ENCODE measurements around the gene ARHGAP31. TPM values are rescaled to one million over a fixed set of nuclear protein-coding genes. Genes with fewer than 3 reads are reported as not detected.
"Not testable (repeated sequence)": the region's sequence is repeated elsewhere in the genome, so short reads cannot be mapped to it uniquely, and the experiment has no call there.

The ARHGAP31 gene
- polyA plus RNA-seq, 4 donors = 10.8 to 15.4 (median 12.7) TPM

DNA sequence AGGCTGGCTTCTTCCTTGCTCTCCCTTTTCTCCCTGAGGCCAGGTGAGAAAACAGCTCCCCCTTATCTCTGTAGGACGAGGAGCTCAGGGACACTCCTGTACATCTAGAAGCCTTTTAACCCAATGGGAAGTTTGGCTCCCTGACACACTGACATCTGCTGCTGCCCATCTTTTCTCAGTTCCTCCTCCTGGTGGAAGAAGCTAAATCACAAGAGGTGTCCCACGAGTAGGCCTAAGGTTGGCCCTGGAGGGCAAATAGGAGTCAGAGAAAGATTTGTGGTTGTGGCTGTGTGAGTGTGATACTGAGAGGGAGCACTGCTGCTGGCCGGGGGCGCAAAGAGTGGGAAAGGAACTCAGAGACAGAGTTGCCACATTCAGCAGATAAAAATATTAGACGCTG, 49.5 kb downstream of the ARHGAP31 start:
- DNase-seq (ENCODE audit: low read depth in 4 of 4, low spot score in 2 of 4) = no peak

DNA sequence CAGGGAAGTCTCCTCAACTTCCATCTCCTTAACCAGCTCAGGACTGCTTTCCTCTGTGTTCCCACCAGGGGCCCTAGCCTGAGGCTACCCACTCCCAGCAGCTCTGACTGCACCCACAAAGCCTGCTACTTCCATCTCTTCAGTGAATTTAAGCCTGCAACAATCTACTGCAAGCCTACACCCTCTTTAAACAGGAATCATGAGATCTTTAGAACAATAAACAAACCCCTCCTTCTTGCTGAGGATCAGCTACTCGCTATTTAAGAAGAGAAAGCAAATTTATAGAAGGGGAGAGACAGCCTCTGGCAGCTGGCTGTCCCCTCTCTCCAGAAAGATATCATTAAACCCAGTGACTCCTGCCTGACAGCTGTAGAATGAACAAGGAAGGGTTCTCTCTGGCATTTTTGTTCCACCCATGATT, 51.9 kb downstream of the ARHGAP31 start:
- DNase-seq (ENCODE audit: low read depth in 4 of 4, low spot score in 2 of 4) = no peak

DNA sequence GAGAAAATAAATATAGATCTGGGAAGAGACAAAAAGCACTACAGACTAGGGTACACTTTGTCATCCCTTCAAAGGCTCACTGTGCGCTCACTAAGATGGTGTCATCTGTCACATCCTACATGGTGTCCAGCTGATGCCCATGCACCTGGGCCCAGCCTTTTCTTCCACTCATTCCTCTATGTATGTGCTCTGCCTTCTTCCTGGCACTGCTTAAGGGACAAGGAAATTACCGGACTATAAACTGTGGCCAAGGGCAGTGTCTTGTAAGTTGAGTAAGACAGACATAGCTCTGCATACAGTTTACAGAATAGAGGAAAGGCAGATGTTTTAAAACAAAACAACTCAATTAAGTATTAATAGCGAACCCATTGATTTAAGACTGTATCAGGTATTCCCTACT, 52.9 kb downstream of the ARHGAP31 start:
- no peak for DNase-seq (ENCODE audit: low read depth in 4 of 4, low spot score in 2 of 4)

DNA sequence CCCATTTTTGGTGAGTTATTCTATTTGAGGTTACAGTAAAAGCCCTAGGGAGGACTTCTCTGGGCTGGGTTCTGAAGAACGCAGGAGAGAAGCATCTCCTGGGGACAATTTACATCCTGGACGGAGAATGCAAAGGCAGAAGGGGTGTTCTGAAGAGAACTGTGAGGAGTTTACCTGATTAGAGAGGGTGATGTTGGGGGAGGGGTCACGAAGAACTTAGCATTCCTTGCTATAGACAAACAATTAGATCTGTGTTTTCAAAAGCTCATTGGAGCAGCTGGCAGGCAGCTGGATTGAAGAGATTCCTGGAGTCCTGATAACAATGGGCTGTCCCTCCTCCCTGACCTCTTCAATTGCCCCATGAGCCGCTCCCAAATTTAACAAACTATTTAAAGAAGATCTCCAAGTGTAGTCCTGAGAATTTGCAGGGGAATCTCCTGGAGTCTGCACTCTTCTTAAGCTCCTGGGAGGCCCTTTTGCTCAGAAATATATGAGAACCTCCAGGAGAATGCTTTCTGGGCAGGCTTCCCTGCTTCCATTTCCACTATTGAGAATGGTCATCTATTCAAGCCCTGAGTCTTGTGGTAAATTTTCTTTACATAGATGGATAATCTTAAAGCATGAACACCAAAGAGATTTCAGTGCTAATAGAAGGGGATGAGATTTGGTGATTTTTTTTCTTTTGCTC, 55.3 kb downstream of the ARHGAP31 start:
- no peak for DNase-seq (ENCODE audit: low read depth in 4 of 4, low spot score in 2 of 4)

DNA sequence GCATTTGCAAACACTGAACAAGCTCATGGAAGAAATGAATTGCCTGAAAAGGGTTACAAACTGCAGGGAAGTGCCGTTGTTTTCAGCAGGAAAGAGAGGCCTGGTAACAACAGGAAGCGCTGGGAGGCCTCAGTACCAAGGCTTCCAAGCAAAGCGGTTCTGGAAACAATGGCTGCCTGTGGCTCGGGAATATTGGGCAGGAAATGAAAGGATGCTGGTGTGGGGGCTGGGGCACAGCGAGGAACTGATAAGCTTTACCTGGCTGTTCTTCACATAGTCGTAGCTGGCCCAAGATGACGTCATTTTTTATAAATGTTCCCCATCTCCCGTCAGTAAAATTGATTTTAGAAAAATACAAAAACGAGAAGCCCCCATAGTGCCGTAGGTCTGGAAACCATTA, 55.9 kb downstream of the ARHGAP31 start:
- DNase-seq (ENCODE audit: low read depth in 4 of 4, low spot score in 2 of 4) = no peak

DNA sequence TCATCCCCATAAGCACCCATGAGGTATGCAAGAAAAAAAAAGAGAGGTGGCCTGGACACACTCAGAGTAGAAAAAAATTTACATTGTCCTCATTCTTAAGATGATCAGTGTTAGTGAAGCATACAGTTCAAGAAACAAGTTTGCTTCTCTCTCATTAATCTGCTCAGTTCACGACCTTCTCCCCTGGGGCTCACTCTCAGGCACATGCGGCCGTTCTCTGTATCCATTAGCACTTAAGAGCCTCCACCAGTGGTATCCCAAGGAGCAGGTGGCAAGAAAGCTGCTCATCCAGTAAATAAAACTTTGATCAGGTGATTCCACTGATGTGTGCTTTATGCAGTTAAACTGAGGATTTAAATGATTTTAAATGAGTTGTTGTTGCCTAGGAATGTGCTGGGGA, 57.4 kb downstream of the ARHGAP31 start:
- no peak for DNase-seq (ENCODE audit: low read depth in 4 of 4, low spot score in 2 of 4)

DNA sequence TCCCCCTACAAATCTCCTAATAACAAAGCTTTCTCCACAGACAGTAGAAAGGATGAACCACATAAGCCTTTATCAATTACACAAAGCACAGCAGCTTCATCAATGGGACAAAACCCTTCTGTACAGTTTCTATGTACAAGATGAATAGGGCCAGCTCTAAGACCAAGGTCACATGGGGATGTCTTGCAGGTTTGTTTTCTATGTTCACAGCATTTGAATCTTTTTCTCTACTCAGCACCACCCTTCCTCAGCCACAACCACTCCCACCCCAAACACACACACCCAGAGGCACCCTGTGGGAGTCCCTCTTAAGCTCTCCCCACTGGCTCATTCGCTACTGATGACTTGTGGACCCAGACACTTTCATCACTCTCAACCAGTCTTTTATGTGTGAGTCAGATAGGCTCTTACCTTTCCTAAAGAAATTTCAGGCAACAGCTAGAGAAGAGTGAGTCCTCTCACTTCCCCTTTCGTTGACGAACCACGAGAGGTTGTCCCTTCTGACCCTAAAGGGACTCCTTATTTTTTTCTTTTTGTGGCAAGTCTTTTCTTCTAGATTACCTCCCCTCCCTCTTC, 57.9 kb downstream of the ARHGAP31 start:
- DNase-seq (ENCODE audit: low read depth in 4 of 4, low spot score in 2 of 4) = no peak

DNA sequence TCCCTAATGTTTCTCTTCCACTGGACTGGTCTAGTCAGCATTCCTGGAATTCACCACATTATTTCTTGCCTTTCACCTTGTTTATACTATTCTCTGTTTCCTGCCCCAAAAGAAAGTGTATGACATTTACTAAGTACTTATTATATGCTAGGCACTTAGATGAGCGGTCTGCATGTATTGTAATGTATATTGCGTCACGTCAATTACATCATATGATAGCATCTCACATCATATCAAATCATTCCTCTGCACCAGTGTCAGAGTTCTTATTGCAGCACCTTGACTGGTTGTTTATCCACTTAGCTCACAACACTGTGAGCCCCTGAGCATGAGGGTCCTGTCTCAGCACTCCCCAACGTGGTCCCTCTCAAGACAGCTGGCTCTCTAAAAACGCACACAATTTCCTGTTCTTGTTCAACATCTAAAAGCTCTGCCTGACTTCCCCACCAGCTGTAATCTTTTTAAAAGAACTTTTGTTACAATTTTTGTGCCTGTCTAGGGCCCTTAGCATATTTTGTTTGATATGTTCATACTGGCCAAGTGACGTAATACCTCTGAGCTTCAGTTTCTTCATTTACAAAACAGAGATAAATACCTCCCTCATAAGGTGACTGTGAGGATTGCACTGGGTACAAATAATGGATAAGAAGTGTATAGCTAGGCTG, 58.8 kb downstream of the ARHGAP31 start:
- peak in 2 of 4 donors; percentile 40 to 44 for DNase-seq (ENCODE audit: low read depth in 4 of 4, low spot score in 2 of 4)

DNA sequence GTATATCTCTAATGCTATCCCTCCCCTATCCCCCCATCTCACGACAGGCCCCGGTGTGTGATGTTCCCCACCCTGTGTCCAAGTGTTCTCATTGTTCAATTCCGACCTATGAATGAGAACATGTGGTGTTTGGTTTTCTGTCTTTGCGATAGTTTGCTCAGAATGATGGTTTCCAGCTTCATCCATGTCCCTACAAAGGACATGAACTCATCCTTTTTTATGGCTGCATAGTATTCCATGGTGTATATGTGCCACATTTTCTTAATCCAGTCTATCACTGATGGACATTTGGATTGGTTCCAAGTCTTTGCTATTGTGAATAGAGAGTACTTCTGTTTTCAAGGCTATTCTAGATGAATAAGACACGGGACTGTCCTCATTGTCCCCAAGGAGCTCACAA, 61.4 kb downstream of the ARHGAP31 start:
- not testable (repeated sequence) for DNase-seq (ENCODE audit: low read depth in 4 of 4, low spot score in 2 of 4)

DNA sequence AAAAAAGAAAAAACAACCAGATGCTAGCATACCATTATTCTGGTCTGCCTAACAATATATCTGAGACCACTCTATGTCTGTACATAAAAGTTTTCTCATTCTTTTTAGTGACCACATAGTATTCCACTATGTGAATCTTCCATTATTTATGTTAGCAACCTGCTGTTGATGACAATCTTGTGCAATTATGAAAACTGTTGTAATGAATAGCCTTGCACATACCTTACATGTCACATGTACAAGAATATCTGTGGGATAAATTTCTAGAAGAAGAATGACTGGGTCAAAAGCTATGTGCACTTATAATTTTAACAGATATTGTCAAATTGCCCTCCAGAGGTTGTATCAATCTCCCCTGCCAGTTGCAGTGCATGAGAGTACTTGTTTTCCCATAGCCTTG, 62.5 kb downstream of the ARHGAP31 start:
- no peak for DNase-seq (ENCODE audit: low read depth in 4 of 4, low spot score in 2 of 4)

DNA sequence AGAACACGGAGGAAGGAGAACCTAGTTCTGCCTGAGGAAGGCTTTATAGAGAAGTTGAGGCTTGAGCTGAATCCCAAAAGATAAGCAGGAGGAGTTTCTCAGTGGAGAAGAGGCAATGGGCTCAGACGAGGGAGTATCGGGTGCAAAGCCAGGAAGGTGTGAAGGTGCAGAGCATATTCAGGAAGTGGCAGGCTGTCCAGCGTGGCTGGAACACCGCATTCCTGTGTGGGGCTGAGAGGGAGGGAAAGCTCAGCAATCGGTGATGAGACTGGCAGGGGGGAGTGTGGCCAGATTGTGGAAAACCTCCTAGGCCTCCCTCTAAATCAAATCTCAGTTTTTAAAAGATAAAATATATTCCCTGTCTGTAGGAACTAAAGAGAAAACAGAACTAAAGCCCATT, 63.0 kb downstream of the ARHGAP31 start:
- DNase-seq (ENCODE audit: low read depth in 4 of 4, low spot score in 2 of 4) = no peak

DNA sequence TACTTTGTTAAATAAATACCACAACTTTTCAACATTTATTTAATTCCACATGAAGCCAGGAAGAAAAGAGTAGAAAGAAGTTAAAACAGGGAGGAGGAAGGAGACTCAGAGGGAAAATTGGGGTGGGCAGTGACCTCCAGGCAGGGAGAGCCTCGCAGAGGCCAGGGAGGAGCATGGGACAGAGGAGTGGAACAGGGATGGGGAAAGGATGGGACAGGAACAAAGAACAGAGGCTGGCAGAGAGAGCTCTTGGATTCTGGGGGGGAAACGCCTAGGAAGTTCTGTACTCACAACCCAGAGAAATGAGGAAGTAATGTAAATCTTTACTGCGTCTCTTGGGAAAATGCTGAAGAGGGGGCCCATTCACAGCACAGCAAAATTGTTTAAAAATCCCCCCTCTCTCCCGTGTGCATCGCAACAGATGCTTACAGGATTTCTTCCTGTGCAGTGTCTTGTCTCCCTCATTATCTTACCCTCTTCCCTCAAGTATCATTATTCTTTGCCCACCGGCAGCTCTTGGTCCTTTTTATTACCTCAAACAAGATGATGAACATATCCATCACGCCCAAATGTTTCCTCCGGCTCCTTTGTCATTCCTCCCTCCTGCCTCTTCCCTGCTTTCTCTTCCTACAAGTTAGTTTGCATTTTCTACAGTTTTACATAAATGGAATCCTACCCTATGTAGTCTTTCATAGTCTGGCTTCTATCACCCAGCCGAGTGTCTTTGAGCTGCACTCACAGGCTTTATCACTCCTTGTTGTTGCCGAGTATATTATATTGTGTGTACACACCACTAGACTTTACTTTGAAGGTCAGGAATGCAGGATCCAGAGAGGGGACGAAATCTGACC, 65.5 kb downstream of the ARHGAP31 start:
- no peak for DNase-seq (ENCODE audit: low read depth in 4 of 4, low spot score in 2 of 4)

DNA sequence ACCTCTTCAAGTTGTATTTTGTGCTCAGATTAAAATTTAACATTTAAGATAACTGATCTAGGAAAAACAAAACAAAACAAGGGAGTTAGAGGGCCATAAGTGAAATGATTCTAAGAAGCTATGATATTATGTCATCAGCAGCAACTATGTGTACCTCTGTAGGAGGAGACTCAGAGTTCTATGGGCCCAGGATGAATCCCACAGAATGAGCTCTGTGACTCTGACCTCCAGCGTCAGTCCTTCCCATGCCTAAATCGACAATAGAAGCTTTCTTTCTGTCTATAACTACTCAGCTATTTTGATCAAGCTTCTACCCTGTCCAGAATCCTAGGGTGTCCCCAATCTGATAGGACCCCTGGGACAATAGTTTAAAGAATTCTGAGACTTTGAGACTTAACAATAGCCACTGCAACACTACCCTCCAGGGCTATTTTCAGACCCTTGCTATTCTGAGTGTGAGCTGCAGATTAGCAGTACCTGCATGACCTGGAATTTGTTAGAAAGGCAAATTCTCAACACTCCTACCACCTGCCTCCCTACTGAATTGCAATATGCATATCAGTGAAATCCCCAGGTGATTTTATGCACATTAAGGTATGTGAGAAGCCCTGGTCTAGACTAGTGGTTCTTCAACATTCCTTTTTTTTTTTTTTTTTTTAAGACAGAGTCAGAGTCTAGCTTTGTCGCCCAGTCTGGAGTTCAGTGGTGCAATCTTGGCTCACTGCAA, 66.7 kb downstream of the ARHGAP31 start:
- no peak for DNase-seq (ENCODE audit: low read depth in 4 of 4, low spot score in 2 of 4)

DNA sequence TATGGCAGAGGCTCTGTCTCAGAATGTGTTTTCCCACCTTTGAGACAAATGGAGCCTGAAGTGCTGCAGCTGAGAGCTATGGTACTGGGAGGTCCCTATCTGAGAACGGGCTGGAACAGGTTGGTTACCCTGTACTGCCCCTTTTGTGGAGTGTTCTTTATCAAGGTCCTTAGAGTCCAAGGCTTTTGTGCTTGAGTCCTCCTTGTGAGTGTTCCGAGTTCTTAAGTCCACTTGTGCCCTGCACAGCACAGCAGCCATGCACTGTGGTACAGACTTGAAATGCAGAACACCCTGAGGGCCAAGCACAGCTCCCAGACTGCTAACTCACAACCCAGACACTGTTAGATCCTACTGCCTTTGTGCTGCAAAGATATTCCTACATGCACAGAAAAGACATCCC, 67.8 kb downstream of the ARHGAP31 start:
- DNase-seq (ENCODE audit: low read depth in 4 of 4, low spot score in 2 of 4) = no peak

DNA sequence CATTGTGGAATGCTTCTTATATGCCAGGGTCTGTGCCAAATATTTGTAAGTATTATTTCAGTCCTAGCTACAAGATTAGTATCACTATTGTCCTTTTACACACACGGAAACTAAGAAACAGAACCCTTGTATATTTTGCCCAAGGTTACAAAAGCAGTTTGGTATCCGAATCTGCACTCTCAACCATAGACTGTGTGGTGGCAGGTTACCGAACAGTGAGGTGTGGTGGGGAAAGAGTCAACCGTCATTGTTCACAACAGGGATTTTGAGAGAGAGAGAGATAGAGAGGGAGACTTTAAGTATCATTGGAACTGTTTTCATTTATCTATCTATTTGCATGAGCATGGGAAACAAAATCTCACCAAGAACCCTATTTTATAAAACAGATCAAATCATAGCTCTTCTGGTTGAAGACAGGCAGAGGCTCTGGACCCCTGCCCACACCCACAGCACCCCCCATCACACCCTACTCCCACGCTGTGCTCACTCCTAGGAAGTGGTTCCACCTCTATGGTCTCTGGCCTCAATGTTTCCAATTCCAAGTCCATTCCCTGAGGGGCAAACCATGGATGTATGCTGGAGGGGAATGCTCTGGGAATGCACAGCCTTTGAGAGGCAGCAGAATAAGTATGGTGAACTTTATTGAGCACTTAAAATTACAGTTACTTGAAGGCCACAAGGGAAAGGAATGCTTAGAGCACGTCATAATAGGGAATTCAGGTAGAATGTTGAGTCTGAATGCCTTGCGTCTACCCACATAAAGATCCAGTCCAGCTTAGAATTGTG, 69.0 kb downstream of the ARHGAP31 start:
- DNase-seq (ENCODE audit: low read depth in 4 of 4, low spot score in 2 of 4) = no peak

DNA sequence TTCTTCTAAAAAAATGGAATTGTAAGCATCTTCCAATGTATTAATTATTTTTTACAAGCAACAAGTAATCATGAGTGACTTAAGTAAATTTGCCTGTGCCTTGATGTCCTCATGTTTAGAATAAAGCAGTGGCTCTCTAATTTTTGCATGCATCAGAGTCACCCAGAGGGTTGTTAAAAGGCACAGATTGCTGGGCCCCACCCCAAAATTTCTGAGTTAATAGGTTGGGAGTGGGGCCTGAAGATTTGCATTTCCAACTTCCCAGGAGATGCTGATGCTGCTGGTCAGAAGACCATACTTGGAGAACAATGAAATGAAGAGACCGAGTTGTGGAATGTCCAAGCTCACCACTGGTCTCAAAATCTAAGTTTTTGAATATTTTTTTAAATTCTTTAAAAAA, 70.2 kb downstream of the ARHGAP31 start:
- DNase-seq (ENCODE audit: low read depth in 4 of 4, low spot score in 2 of 4) = no peak

DNA sequence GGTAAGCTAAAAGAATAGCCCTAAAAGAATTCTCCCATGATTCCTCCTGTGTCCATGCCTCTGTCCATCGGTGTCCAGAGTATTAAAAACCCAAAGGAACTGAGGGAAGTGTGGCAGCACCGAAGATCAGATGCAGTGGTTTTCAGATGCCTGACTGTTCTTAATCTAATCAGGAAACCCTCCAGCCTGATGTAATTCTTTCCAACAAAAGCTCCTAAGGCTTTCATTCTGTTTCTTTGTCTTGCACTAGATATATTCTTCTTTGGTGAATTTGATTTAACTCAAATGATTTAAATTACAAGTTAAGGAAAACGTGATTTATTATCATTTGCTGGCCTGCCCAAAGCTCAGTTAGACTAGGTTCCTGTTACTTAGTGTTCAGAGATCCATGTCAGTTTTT, 71.2 kb downstream of the ARHGAP31 start:
- no peak for DNase-seq (ENCODE audit: low read depth in 4 of 4, low spot score in 2 of 4)

DNA sequence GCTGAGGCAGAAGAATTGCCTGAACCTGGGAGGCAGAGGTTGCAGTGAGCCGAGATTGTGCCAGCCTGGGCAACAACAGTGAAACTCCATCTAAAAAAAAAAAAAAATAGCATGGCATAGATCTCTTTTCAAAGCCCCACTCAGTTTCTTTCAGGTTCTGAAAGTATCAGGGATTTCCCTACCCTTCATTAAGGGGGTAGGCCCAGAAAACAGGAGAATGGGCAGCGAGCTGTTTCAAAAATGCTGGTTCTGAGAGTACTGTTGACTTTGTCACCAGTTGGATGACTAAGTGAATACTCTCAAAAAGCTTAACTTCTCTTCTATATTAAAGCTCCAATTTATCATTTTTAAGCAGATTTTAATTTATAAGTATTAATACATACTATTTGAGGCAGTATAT, 72.8 kb downstream of the ARHGAP31 start:
- no peak for DNase-seq (ENCODE audit: low read depth in 4 of 4, low spot score in 2 of 4)

DNA sequence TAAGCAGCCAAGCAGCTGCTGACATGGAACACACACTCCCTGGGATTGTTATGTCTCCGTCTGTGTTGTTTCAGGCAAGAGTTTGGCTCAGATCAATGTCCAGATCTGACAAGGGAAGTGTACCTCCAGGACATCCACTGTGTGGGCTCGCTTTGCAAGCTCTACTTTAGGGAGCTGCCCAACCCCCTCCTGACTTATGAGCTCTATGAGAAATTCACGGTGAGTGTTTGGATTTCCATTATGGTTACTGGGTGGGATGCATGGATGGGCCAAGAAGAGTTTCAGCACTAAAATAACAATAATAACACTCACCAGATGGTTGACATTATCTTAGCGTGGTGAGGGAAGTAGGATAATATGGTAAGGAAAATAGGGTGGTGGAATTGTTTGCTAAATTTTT, 74.1 kb downstream of the ARHGAP31 start:
- no peak for DNase-seq (ENCODE audit: low read depth in 4 of 4, low spot score in 2 of 4)

DNA sequence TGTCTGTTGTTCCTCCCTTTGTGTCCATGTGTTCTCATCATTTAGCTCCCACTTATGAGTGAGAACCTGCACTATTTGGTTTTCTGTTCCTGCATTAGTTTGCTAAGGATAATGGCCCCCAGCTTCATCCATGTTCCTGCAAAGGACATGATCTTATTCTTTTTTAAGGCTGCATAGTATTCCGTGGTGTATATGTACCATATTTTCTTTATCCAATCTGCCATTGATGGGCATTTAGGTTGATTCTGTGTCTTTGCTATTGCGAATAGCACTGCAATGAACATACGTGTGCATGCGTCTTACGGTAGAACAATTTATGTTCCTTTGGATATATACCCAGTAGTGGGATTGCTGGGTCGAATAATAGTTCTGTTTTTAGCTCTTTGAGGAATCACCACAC, 77.6 kb downstream of the ARHGAP31 start:
- DNase-seq (ENCODE audit: low read depth in 4 of 4, low spot score in 2 of 4) = not testable (repeated sequence)
